ENCODE results near the gene ULK4.

GRCh38 chr3:41847679-41848078, 114.2 kb downstream of the ULK4 start:
- no peak for TF ChIP-seq CTCF (IDR thresholded peaks at IDR 0.05; ENCODE audit: low read depth, low read length)
- TF ChIP-seq EZH2phosphoT487 (IDR thresholded peaks at IDR 0.05; ENCODE audit: low read depth) = no peak

All from OCI-LY3 (cell line).